ENCODE data around the gene FAM98B.

DNA sequence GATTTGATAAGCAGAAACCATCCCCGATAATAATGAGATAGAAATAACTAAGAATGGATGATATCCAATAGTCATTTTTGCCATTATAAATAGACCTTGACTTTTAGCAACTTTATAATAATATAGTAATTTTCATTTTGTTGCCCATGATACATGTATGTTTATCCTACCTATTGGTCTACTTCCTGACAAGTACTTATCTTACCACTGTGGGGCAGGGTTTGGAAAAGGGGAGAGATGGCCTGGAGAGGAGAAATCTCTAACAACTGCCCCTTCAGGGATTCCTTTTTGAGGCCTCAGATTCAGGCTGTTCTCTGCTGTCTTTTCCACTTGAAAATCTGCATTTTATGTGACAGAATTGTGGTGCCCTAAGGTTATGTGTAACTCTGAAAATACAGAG, 42.2 kb downstream of the FAM98B start:
- no peak for TF ChIP-seq POLR2AphosphoS5 (IDR thresholded peaks at IDR 0.05)
- TF ChIP-seq POLR2A (IDR thresholded peaks at IDR 0.05; ENCODE audit: low read depth) = no peak
- TF ChIP-seq, protein P1, sequence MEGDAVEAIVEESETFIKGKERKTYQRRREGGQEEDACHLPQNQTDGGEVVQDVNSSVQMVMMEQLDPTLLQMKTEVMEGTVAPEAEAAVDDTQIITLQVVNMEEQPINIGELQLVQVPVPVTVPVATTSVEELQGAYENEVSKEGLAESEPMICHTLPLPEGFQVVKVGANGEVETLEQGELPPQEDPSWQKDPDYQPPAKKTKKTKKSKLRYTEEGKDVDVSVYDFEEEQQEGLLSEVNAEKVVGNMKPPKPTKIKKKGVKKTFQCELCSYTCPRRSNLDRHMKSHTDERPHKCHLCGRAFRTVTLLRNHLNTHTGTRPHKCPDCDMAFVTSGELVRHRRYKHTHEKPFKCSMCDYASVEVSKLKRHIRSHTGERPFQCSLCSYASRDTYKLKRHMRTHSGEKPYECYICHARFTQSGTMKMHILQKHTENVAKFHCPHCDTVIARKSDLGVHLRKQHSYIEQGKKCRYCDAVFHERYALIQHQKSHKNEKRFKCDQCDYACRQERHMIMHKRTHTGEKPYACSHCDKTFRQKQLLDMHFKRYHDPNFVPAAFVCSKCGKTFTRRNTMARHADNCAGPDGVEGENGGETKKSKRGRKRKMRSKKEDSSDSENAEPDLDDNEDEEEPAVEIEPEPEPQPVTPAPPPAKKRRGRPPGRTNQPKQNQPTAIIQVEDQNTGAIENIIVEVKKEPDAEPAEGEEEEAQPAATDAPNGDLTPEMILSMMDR (IDR thresholded peaks at IDR 0.05) = no peak
- TF ChIP-seq EP300 (IDR thresholded peaks at IDR 0.05) = no peak
